Endometrial microvascular endothelial cells (primary cell): ENCODE measurements around the gene GJC3. TPM values are rescaled to one million over a fixed set of nuclear protein-coding genes. Genes with fewer than 3 reads are reported as not detected.
"Not testable (repeated sequence)": the region's sequence is repeated elsewhere in the genome, so short reads cannot be mapped to it uniquely, and the experiment has no call there.

Source experiments
- in situ Hi-C: cut with HindIII; loops from 2 replicates; pipeline ENCODE4 v1.10.0; 2017; ENCODE audit warnings: low sequenced_read_pairs, low pct_unique_long_range_greater_than_20kb; ENCODE audit errors: inconsistent ontology term
- total RNA-seq: library from RNA; depleted of rRNA; stranded (reverse); fragments of >200 nt; gene quantifications from one replicate; pipeline ENCODE4 v1.2.3, GENCODE V29; 2015; ENCODE audit errors: inconsistent ontology term

The GJC3 gene, protein sequence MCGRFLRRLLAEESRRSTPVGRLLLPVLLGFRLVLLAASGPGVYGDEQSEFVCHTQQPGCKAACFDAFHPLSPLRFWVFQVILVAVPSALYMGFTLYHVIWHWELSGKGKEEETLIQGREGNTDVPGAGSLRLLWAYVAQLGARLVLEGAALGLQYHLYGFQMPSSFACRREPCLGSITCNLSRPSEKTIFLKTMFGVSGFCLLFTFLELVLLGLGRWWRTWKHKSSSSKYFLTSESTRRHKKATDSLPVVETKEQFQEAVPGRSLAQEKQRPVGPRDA
- total RNA-seq, result 2.0 TPM

GRCh38 chr7:99928994-99929729, at the start of gene GJC3:
TSS of gene GJC3 (minus strand) at chr7:99929620. CDS start at chr7:99929620, 0 bp downstream.
- in situ Hi-C loops, result no loop called here

- in situ Hi-C loops, result no loop called here
Observed at GRCh38 chr7:99976626-99977025, 47.2 kb upstream of the GJC3 start.

GRCh38 chr7:99975782-99976521, 46.5 kb upstream of the GJC3 start, which contains the start of gene AZGP1:
TSS of gene AZGP1 (minus strand) at chr7:99976031. CDS start at chr7:99976020, 11 bp downstream.
- in situ Hi-C loops, result no loop called here

- in situ Hi-C loops, result no loop called here
Observed at GRCh38 chr7:99974681-99975080, 45.3 kb upstream of the GJC3 start.

GRCh38 chr7:99973817-99974216, 44.4 kb upstream of the GJC3 start:
- in situ Hi-C loops, result not testable (repeated sequence)

DNA sequence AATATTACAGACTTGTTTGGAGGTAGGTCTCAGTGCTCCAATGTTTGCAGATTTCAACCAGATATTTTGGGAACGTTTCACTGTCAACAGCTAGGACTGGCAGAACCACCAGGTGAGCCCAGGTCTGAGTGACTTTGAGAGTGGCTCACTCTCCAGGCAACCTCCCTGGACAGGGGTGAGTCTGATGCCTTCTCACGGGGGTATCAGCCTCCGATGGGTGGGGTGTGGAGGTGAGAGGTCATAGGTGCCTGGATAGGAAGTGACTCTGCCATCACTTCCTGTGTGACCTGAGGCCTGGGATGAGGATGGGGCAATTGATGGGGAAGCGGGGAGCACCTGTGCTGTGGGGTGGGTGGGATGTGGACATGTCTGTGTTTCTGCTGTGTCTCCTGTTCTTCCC, 41.8 kb upstream of the GJC3 start:
- in situ Hi-C loops, result no loop called here

DNA sequence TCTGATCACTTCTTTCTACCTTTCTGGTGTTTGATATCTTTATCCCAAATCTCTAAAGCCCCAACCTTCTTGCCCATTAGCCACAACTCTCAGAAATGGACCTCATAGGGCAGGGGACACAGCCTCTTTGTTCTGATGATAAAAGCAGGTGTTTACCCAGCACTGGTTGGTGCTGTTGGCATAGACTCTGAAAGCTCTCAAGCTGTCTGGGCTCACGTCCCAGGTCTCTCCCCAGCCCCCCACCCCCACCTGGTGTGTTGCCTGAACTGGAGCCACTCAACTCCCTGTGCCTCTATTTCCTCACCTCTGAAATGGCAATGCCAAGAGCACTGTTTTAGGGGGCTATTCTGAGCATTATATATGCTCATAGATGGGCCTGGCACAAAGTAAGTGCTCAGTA, 40.4 kb upstream of the GJC3 start:
- in situ Hi-C loops, result not testable (repeated sequence)

DNA sequence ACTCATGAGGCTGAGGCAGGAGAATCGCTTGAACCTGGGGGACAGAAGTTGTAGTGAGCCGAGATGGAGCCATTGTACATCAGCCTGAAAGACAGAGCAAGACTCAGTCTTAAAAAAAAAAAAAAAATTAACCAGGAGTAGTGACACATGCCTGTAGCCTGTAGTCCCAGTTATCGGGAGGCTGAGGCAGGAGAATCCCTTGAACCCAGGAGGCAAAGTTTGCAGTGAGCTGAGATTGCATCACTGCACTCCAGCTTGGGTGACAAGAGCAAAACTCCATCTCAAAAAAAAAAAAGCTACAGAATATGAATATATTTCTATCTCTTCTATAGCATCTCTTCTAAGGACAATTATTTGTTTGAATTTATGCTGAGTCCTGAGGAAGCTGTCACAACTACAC, 39.9 kb upstream of the GJC3 start:
- in situ Hi-C loops, result no loop called here

DNA sequence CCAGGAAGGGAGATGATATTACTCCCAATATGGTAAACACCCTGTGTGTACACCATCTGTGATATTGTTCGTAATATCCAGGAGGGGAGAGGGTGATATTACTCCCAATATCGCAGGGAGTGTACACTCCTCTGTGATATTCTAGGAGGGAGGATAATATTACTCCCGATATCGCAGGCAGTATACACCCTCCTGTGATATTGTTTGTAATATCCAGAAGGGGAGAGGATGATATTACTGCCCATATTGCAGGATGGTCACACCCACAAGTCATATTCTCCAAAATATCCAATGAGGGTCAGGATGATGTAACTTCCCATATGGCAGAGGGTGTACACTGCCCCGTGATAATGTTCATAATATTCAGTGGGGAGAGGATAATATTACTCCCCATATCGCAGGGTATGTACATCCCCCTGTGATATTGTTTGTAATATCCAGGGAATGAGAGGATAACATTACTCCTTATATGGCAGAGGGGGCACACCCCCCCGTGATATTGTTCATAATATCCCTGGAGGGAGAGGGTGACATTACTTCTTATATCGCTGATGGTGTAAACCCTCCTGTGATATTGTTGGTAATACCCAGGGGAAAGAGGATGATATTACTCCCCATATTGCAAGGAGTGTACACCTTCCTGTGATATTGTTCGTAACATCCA, 29.3 kb upstream of the GJC3 start:
- in situ Hi-C loops, result no loop called here

- in situ Hi-C loops, result no loop called here
Observed at GRCh38 chr7:99955247-99955646, 25.8 kb upstream of the GJC3 start.

GRCh38 chr7:99954643-99955042, 25.2 kb upstream of the GJC3 start:
- in situ Hi-C loops, result not testable (repeated sequence)

GRCh38 chr7:99953649-99954048, 24.2 kb upstream of the GJC3 start:
- in situ Hi-C loops, result no loop called here

GRCh38 chr7:99952649-99953048, 23.2 kb upstream of the GJC3 start:
- in situ Hi-C loops, result not testable (repeated sequence)

DNA sequence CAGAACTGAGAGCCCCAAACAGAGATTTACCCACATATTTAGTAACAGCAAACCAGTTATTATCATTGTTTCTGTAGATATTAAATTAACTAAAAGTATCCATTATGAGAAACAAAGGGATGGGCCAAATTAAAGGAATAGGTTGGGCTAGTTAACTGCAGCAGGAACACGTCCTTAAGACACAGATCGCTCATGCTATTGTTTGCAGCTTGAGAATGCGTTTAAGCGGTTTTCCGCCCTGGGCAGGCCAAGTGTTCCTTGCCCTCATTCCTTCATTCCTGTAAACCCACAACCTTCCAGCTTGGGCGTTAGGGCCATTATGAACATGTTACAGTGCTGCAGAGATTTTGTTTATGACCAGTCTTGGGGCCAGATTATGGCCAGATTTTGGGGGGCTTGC, 21.4 kb upstream of the GJC3 start:
- in situ Hi-C loops, result not testable (repeated sequence)

- in situ Hi-C loops, result no loop called here
Observed at GRCh38 chr7:99949645-99950228, 20.3 kb upstream of the GJC3 start.

GRCh38 chr7:99947608-99948007, 18.2 kb upstream of the GJC3 start:
- in situ Hi-C loops, result no loop called here

DNA sequence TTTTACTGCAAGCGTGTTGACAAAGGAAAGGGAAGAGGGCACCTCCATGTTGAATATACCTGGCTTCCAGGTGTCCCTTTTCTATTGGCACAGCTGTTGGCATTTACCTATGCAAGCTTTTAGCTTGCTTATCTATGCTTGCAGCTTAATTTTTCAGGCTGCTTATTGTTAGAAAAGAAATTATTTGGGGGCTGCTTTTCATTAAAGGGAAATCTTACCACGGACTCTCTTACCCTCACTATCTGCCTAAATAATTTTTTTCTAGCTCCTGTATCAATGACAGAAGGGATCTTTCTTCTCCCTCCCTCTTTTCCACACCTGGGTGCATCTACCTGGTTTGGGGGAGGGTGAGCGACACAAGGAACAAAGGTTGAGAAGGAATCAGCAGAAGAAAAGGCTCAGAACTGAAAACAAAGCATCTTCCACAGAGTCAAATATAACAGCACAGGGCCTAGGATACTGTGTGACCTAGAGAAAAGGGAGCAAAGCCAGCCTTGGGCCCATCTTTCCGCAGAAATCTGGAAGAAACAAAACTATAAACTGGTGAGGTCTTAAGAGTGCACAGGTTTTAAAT, 15.2 kb upstream of the GJC3 start:
- in situ Hi-C loops, result no loop called here

DNA sequence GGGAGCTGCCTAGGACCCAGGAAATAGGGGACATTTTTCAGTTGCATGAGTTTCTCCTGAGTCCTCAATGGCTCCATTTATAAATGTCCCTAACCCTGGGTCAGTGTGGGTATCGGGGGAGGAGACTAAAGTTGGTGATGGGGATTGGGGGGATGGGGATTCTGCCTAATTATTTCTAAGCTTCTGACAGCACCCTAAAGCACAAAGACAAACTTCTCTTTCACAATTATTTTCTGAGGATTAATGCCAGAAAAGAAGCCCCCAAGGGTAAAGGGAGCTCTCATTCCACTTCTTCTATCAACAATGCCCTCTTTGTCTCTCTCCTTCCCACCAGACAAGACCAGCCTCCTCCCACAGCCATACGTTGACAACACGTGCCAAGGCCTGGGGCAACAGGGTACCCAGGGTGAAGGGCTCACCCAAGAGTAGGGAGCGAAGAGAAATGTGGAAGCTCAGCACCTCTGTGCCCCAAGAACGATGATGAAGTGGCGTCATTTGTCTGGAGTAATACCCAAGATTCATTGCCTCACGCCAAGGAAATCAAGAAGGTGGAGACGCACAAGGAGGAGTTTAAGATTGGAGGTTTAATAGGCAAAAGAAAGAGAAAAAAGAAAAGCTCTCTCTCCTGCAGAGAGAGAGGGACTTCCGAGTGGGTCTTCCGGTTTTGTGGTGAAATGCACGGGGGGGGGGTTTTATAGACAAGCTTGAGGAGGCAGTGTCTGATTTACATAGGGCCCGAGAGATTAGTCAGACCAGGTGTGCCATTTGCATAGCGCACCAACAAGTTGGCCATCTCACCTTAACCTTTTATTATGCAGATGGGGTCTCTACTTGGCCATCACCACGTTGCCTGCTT, 14.4 kb upstream of the GJC3 start:
- in situ Hi-C loops, result no loop called here
